Activated T-helper 1 cell treated with anti-CD3 and anti-CD28 coated beads, Interleukin-12 subunit alpha, Interleukin-12 subunit beta, Interleukin-2, Interleukin-4 antibody, amounts not matched to agents 30 ng/mL and 10 ng/mL and 1 ng/mL, durations not matched to agents 14 hours and 24 hours and 36 hours (primary cell): ENCODE results near the gene CHD2. TPM values are rescaled to one million over a fixed set of nuclear protein-coding genes. Genes with fewer than 3 reads are reported as not detected.

Experiments
- DNase-seq: peaks from one replicate; pipeline ENCODE4 v3.0.0; 2021; ENCODE audit warnings: low spot score
- H3K27ac Mint-ChIP-seq: one replicate; pipeline ENCODE4 v1.8.0; 2021; ENCODE audit warnings: mild to moderate bottlenecking, mixed read lengths
- H3K27me3 Mint-ChIP-seq: one replicate; pipeline ENCODE4 v1.8.0; 2022; ENCODE audit warnings: mild to moderate bottlenecking, moderate library complexity, mixed read lengths; ENCODE audit not compliant: insufficient read depth
- H3K36me3 Mint-ChIP-seq: one replicate; pipeline ENCODE4 v1.8.0; 2021; ENCODE audit warnings: low read depth, mixed read lengths
- H3K4me1 Mint-ChIP-seq: one replicate; pipeline ENCODE4 v1.8.0; 2021; ENCODE audit warnings: low read depth, mixed read lengths
- H3K4me3 Mint-ChIP-seq: one replicate; pipeline ENCODE4 v1.8.0; 2021; ENCODE audit warnings: mild to moderate bottlenecking, moderate library complexity, mixed read lengths
- H3K9me3 Mint-ChIP-seq: one replicate; pipeline ENCODE4 v1.8.0; 2021; ENCODE audit warnings: mixed read lengths
- intact Hi-C: fragments of 100-400 bp; cut with micrococcal nuclease; formaldehyde crosslinking; loops from one replicate; pipeline ENCODE4 v1.15.1; 2024
- total RNA-seq: library from RNA; stranded (reverse); gene quantifications from 2 replicates; pipeline ENCODE4 v1.2.3, GENCODE V29; 2022

Gene CHD2
- total RNA-seq, 1 donor from 2014 or later: 102 TPM

DNA sequence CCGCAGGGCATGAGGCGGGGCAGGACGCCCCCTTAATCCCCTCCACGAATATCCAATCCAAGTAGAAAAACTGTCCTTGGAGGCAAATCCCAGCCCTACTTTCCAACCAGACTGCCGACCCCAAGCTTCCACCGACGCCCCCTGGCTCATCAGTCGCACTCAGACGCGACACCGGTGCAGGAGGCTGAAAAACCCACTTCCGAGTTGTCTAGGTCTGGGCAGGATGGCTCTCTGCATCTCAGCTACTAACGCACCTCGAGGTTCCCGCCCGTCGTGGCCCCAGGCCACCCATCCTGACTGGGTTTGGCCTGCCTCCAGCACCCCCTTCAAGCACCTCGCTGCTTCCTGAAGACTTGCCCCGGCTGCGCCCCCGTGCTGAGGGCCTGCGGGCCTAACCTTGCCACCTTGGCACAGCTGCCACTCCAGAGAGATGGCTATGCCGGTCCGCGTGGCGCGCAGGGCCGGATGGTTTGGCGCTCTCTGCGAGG lies 173.4 kb downstream of the CHD2 start:
- H3K9me3 Mint-ChIP-seq: no peaks in the 10 kb centered on the region
- H3K4me3 Mint-ChIP-seq: peak overlapping the region; percentile 79
- DNase-seq: no peak
- no peaks in the 10 kb centered on the region for H3K36me3 Mint-ChIP-seq
- H3K4me1 Mint-ChIP-seq: peaks cover 6% of the 10 kb centered on the region
- H3K27me3 Mint-ChIP-seq: peaks cover 60% of the 10 kb centered on the region
- no peak overlapping the region for H3K27ac Mint-ChIP-seq
- intact Hi-C loops: no loop called here

DNA sequence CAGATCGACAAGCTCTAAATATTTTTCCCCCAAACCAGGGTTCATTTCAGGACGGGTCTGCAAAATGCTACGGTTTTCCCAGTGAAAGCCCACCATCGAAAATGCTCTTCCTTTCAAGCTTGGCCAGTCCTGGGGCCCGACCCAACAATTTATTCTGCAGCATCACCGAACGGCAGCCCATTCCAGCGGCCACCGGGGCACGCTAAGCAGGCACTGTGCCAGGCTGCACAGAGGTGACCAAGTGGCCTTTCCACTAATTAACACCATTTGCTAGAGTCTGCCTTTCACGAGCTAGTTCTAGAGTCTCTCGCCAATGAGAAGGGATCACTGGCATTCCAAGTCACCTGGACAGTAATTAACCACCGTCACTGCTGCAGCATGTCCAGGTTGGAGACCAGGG lies 174.5 kb downstream of the CHD2 start:
- no peak overlapping the region for H3K27ac Mint-ChIP-seq
- no peaks in the 10 kb centered on the region for H3K36me3 Mint-ChIP-seq
- peaks cover 6% of the 10 kb centered on the region for H3K4me1 Mint-ChIP-seq
- no peak for DNase-seq
- intact Hi-C loops: no loop called here
- H3K27me3 Mint-ChIP-seq: peaks cover 60% of the 10 kb centered on the region
- H3K4me3 Mint-ChIP-seq: no peak overlapping the region
- no peaks in the 10 kb centered on the region for H3K9me3 Mint-ChIP-seq

- Mint-ChIP-seq H3K4me1 (peaks cover 6% of the 10 kb centered on the region), H3K9me3 (no peaks in the 10 kb centered on the region), H3K27me3 (peaks cover 59% of the 10 kb centered on the region), H3K27ac (no peak overlapping the region), H3K36me3 (no peaks in the 10 kb centered on the region), H3K4me3 (no peak overlapping the region)
- intact Hi-C loops: no loop called here
- DNase-seq: no peak
Measured at GRCh38 chr15:93076217-93076616, 176.1 kb downstream of the CHD2 start.

DNA sequence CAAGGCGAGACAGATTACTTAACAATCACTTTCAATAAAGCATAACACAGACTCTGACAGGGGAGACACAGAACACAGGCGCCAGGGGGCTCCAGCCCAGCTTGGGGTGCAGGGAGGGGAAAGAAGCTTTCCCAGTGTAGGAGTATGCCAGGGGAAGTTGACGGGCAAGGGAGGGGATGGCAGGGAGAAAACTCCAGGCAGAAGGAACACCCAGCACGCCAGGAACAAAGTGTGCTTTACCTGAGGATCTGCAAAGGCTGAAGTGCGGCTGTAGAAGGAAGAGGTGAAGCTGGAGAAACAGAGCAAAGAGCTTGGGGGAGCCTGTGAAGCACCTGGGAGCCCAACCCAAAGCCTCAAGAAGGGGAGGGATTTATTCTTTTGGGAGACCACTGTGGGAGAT lies 176.8 kb downstream of the CHD2 start:
- Mint-ChIP-seq H3K9me3 (no peaks in the 10 kb centered on the region), H3K4me1 (peaks cover 6% of the 10 kb centered on the region), H3K4me3 (no peak overlapping the region), H3K27me3 (peaks cover 56% of the 10 kb centered on the region), H3K27ac (no peak overlapping the region), H3K36me3 (no peaks in the 10 kb centered on the region)
- no peak for DNase-seq
- intact Hi-C loops: no loop called here

Other genes with a start within 250 kb of the CHD2 start
- 2.0 and 4.9 TPM in 2 replicates for gene FAM174B, start 244.5 kb upstream of the CHD2 start, total RNA-seq
- 0.34 and 0.54 TPM in 2 replicates for gene RGMA, start 188.9 kb downstream of the CHD2 start, total RNA-seq